HepG2 (cell line): ENCODE data around the gene NEAT1. TPM values are rescaled to one million over a fixed set of nuclear protein-coding genes. Genes with fewer than 3 reads are reported as not detected.

Source experiments
- ARNT2 ChIP-seq: sonication (generic); formaldehyde crosslinking; IDR thresholded peaks from 2 replicates; pipeline ENCODE4 v1.8.0; 2022; ENCODE audit warnings: mild to moderate bottlenecking, low read depth, missing genetic modification reagents, moderate library complexity
- CEBPG ChIP-seq: IDR thresholded peaks from 2 replicates; pipeline ENCODE4 v1.6.1; 2016
- CHCHD3 ChIP-seq: sonication (generic); formaldehyde crosslinking; IDR thresholded peaks from 2 replicates; pipeline ENCODE4 v1.8.0; 2022; ENCODE audit warnings: mild to moderate bottlenecking, missing genetic modification reagents, moderate library complexity
- CHD2 ChIP-seq: IDR thresholded peaks from 2 replicates; pipeline ENCODE4 v1.6.1; 2011; ENCODE audit warnings: low read depth, low read length, improper control_type of control experiment
- CHD4 ChIP-seq: fragments of 200-600 bp; sonication (generic); IDR thresholded peaks from 2 replicates; pipeline ENCODE4 v1.7.0; 2017; ENCODE audit warnings: mild to moderate bottlenecking, low read length, borderline replicate concordance
- FOXA3 ChIP-seq: IDR thresholded peaks from 2 replicates; pipeline ENCODE4 v1.6.1; 2016; ENCODE audit warnings: missing genetic modification reagents, missing compliant biosample characterization
- FOXK2 ChIP-seq: fragments of 450-650 bp; IDR thresholded peaks from 2 replicates; pipeline ENCODE4 v1.6.1; 2016
- GABPB1 ChIP-seq: IDR thresholded peaks from 2 replicates; pipeline ENCODE4 v1.6.1; 2016; ENCODE audit warnings: mild to moderate bottlenecking, missing genetic modification reagents, moderate library complexity, missing compliant biosample characterization
- HNRNPK ChIP-seq: fragments of 200-400 bp; formaldehyde crosslinking; IDR thresholded peaks from 2 replicates; pipeline ENCODE4 v1.6.1; 2018; ENCODE audit warnings: low read length, low read depth, moderate library complexity, mild to moderate bottlenecking; ENCODE audit not compliant: poor library complexity, severe bottlenecking
- JUND ChIP-seq: sonication (generic); formaldehyde crosslinking; IDR thresholded peaks from 2 replicates; pipeline ENCODE4 v1.8.0; 2022; ENCODE audit warnings: mild to moderate bottlenecking, missing genetic modification reagents
- KLF9 ChIP-seq: IDR thresholded peaks from 2 replicates; pipeline ENCODE4 v1.6.1; 2016; ENCODE audit warnings: low read depth
- LCORL ChIP-seq, 2 experiments: fragments of 450-650 bp in 1 of 2; sonication (generic) in 1 of 2; formaldehyde crosslinking in 1 of 2; IDR thresholded peaks; 2 replicates each; pipeline versions ENCODE4 v1.5.0 to v1.6.1; 2017 to 2020; ENCODE audit warnings: antibody characterized with exemption in 1 of 2, missing genetic modification reagents in 1 of 2
- MYC ChIP-seq: sonication (generic); formaldehyde crosslinking; IDR thresholded peaks from 2 replicates; pipeline ENCODE4 v1.9.0; 2021; ENCODE audit warnings: missing genetic modification reagents, borderline replicate concordance
- PHF20 ChIP-seq: sonication (generic); formaldehyde crosslinking; IDR thresholded peaks from 2 replicates; pipeline ENCODE4 v1.5.0; 2020; ENCODE audit warnings: mild to moderate bottlenecking, missing genetic modification reagents
- SIX4 ChIP-seq: sonication (generic); formaldehyde crosslinking; IDR thresholded peaks from 2 replicates; pipeline ENCODE4 v1.4.0; 2020; ENCODE audit warnings: missing genetic modification reagents
- SMAD9 ChIP-seq: sonication (generic); formaldehyde crosslinking; IDR thresholded peaks from 2 replicates; pipeline ENCODE4 v1.5.1; 2020; ENCODE audit warnings: mild to moderate bottlenecking, missing genetic modification reagents
- TAF15 ChIP-seq: fragments of 200-400 bp; formaldehyde crosslinking; IDR thresholded peaks from one replicate; pipeline ENCODE4 v1.6.1; 2018; ENCODE audit warnings: mild to moderate bottlenecking, low read depth, low read length; ENCODE audit not compliant: poor library complexity, severe bottlenecking
- ZBTB38 ChIP-seq: sonication (generic); formaldehyde crosslinking; IDR thresholded peaks from 2 replicates; pipeline ENCODE4 v1.5.1; 2020; ENCODE audit warnings: mild to moderate bottlenecking, missing genetic modification reagents
- ZC3H4 ChIP-seq: sonication (generic); formaldehyde crosslinking; IDR thresholded peaks from 2 replicates; pipeline ENCODE4 v1.4.0; 2020; ENCODE audit warnings: missing genetic modification reagents, borderline replicate concordance
- ZNF329 ChIP-seq: sonication (generic); formaldehyde crosslinking; IDR thresholded peaks from 2 replicates; pipeline ENCODE4 v1.9.0; 2021; ENCODE audit warnings: low read depth, mild to moderate bottlenecking, missing genetic modification reagents
- ZNF451 ChIP-seq: sonication (generic); formaldehyde crosslinking; IDR thresholded peaks from 2 replicates; pipeline ENCODE4 v1.5.0; 2020; ENCODE audit warnings: mild to moderate bottlenecking, missing genetic modification reagents
- ZNF547 ChIP-seq: sonication (generic); formaldehyde crosslinking; IDR thresholded peaks from 2 replicates; pipeline ENCODE4 v1.5.1; 2020; ENCODE audit warnings: mild to moderate bottlenecking, missing genetic modification reagents
- ZNF564 ChIP-seq: sonication (generic); formaldehyde crosslinking; IDR thresholded peaks from 2 replicates; pipeline ENCODE4 v1.8.1; 2023; ENCODE audit warnings: mild to moderate bottlenecking, missing genetic modification reagents
- ZNF616 ChIP-seq: sonication (generic); formaldehyde crosslinking; IDR thresholded peaks from 2 replicates; pipeline ENCODE4 v1.5.0; 2020; ENCODE audit warnings: low read depth, mild to moderate bottlenecking, missing genetic modification reagents
- ZNF746 ChIP-seq: sonication (generic); formaldehyde crosslinking; IDR thresholded peaks from 2 replicates; pipeline ENCODE4 v1.8.0; 2022; ENCODE audit warnings: mild to moderate bottlenecking, missing genetic modification reagents
- ZNF781 ChIP-seq: sonication (generic); formaldehyde crosslinking; IDR thresholded peaks from 2 replicates; pipeline ENCODE4 v1.5.1; 2020; ENCODE audit warnings: borderline replicate concordance, mild to moderate bottlenecking, missing genetic modification reagents; ENCODE audit errors: not compliant biosample characterization
- polyA plus RNA-seq, 8 experiments: library from polyadenylated mRNA; depleted of rRNA in 3 of 8; stranded (reverse) in 7 of 8; unstranded in 1 of 8; fragments of >200 nt; fragmentation: Illumina TruSeq in 4 of 8; extraction: Trizol in 4 of 8; gene quantifications; 2 replicates each; pipeline versions ENCODE4 v1.2.1 to v1.2.3, GENCODE V29; 2011 to 2016; ENCODE audit warnings: low read depth in 4 of 8, missing spikeins in 1 of 8, mixed read lengths in 1 of 8; ENCODE audit not compliant: insufficient read depth in 1 of 8
- total RNA-seq, 5 experiments: library from RNA; depleted of rRNA; stranded (reverse); fragments of >200 nt; fragmentation: Illumina TruSeq; extraction: Trizol; gene quantifications; 2 replicates each; pipeline ENCODE4 v1.2.3, GENCODE V29; 2016; ENCODE audit warnings: low read depth in 1 of 5
- TF ChIP-seq, protein P1 (sequence below): sonication (generic); formaldehyde crosslinking; IDR thresholded peaks from 2 replicates; pipeline ENCODE4 v1.9.0; 2021; ENCODE audit warnings: missing genetic modification reagents, borderline replicate concordance
- TF ChIP-seq, protein P2 (sequence below): sonication (generic); formaldehyde crosslinking; IDR thresholded peaks from 2 replicates; pipeline ENCODE4 v1.4.0; 2020; ENCODE audit warnings: missing genetic modification reagents, borderline replicate concordance

NEAT1 gene
- total and polyA plus RNA-seq, 2 of the 13 experiments (the other 11 are each of a cell fraction or from before 2014, with no cell fraction given) = 20.5 to 41.2 TPM

DNA sequence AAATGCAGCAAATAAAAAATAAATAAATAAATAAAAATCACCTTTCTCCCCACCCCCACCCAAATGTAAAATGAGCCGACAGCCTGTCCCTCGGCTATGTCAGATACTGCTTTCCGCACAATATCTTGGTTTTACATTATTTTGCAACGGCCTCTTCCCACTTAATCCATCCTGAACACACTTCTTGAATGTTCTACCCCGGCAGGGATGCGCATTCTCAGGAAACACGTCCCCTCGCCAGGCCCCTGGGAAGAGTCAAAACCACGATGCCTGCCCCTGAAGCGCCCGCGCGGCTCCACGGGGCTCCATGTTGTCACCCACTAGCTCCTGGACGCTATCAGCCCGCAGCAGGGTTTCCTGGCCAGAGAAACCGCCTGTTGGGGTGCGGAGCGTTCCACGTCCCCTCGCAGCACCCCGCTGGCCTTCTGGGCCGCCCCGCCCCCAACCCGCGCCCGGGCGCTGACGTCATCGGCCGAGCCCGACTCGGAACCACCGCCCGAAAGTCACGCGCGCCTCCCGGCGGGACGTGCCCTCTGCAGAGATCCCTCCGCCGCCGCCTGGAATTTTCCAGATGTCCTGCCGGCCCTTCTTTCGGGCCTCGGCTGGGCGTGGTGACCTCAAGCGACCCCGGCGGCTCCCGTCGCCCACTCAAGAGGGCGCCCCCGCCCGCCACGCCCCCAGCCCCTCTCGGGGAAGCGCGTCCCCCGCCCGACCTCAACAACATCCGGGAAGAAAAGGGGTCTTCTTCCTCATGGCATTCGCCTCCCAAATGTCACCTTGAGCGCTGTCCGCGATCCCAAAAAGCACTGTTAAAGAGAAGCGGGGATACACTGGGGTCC is 585 bp upstream of the NEAT1 start (continued):
- TF ChIP-seq, protein P1, sequence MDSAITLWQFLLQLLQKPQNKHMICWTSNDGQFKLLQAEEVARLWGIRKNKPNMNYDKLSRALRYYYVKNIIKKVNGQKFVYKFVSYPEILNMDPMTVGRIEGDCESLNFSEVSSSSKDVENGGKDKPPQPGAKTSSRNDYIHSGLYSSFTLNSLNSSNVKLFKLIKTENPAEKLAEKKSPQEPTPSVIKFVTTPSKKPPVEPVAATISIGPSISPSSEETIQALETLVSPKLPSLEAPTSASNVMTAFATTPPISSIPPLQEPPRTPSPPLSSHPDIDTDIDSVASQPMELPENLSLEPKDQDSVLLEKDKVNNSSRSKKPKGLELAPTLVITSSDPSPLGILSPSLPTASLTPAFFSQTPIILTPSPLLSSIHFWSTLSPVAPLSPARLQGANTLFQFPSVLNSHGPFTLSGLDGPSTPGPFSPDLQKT = no peak
- TF ChIP-seq ZNF746 (no peak), FOXK2 (no peak), ZNF781 (CRISPR knock-in tag) (no peak), CHD4 (peak; percentile 88; the same call in 1 of the 2 replicates), FOXA3 (CRISPR knock-in tag) (peak; percentile 41; the same call in 1 of the 2 replicates), HNRNPK (no peak), LCORL (IDR thresholded peaks at IDR 0.05) (no peak), LCORL (CRISPR knock-in tag; IDR thresholded peaks at IDR 0.05) (no peak), ZBTB38 (CRISPR knock-in tag) (0 out of 2 replicates have a peak, but pooled peaks have one; percentile 3), KLF9 (CRISPR knock-in tag) (0 out of 2 replicates have a peak, but pooled peaks have one; percentile 29), CEBPG (CRISPR knock-in tag) (peak; percentile 36; the same call in 1 of the 2 replicates), PHF20 (CRISPR knock-in tag) (no peak; the same call in 1 of the 2 replicates), ZNF547 (CRISPR knock-in tag) (no peak), SMAD9 (no peak), ZC3H4 (peak; percentile 92), CHCHD3 (CRISPR knock-in tag) (no peak), ZNF616 (CRISPR knock-in tag) (peak; percentile 49; the same call in 1 of the 2 replicates), ZNF329 (CRISPR knock-in tag) (no peak), ARNT2 (no peak), SIX4 (CRISPR knock-in tag) (peak; percentile 15; the same call in 1 of the 2 replicates), MYC (CRISPR knock-in tag) (peak; percentile 55; the same call in 1 of the 2 replicates), TAF15 (peak; percentile 27), GABPB1 (CRISPR knock-in tag) (peak; percentile 83), ZNF564 (CRISPR knock-in tag) (peak; percentile 17; the same call in 1 of the 2 replicates), JUND (CRISPR knock-in tag) (peak; percentile 95), ZNF451 (CRISPR knock-in tag) (0 out of 2 replicates have a peak, but pooled peaks have one; percentile 33), CHD2 (peak; percentile 87)
- TF ChIP-seq, protein P2, sequence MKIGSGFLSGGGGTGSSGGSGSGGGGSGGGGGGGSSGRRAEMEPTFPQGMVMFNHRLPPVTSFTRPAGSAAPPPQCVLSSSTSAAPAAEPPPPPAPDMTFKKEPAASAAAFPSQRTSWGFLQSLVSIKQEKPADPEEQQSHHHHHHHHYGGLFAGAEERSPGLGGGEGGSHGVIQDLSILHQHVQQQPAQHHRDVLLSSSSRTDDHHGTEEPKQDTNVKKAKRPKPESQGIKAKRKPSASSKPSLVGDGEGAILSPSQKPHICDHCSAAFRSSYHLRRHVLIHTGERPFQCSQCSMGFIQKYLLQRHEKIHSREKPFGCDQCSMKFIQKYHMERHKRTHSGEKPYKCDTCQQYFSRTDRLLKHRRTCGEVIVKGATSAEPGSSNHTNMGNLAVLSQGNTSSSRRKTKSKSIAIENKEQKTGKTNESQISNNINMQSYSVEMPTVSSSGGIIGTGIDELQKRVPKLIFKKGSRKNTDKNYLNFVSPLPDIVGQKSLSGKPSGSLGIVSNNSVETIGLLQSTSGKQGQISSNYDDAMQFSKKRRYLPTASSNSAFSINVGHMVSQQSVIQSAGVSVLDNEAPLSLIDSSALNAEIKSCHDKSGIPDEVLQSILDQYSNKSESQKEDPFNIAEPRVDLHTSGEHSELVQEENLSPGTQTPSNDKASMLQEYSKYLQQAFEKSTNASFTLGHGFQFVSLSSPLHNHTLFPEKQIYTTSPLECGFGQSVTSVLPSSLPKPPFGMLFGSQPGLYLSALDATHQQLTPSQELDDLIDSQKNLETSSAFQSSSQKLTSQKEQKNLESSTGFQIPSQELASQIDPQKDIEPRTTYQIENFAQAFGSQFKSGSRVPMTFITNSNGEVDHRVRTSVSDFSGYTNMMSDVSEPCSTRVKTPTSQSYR (CRISPR knock-in tag) = peak; percentile 94
